Nephron progenitor cell (in vitro differentiated cells): ENCODE measurements around the gene TBC1D16.

Experiments used
- DNase-seq: peaks from one replicate; pipeline ENCODE4 v3.0.0; 2021
- H3K27ac Mint-ChIP-seq: 2 replicates; pipeline ENCODE4 v1.8.0; 2021; ENCODE audit warnings: mild to moderate bottlenecking, moderate library complexity, mixed read lengths
- H3K27me3 Mint-ChIP-seq: 2 replicates; pipeline ENCODE4 v1.8.0; 2021; ENCODE audit warnings: mild to moderate bottlenecking, low read depth, mixed read lengths; ENCODE audit not compliant: poor library complexity
- H3K36me3 Mint-ChIP-seq: 2 replicates; pipeline ENCODE4 v1.8.0; 2021; ENCODE audit warnings: low read depth, mixed read lengths
- H3K4me1 Mint-ChIP-seq: 2 replicates; pipeline ENCODE4 v1.8.0; 2021; ENCODE audit warnings: mixed read lengths
- H3K4me3 Mint-ChIP-seq: 2 replicates; pipeline ENCODE4 v1.8.0; 2021; ENCODE audit warnings: mild to moderate bottlenecking, moderate library complexity, mixed read lengths
- H3K9me3 Mint-ChIP-seq: 2 replicates; pipeline ENCODE4 v1.8.0; 2021; ENCODE audit warnings: mild to moderate bottlenecking, moderate library complexity, mixed read lengths
- CTCF ChIP-seq: fragments of 200-600 bp; sonication (generic); IDR thresholded peaks from 2 replicates; pipeline ENCODE4 v1.5.0; 2021; ENCODE audit warnings: antibody characterized with exemption

The TBC1D16 gene

DNA sequence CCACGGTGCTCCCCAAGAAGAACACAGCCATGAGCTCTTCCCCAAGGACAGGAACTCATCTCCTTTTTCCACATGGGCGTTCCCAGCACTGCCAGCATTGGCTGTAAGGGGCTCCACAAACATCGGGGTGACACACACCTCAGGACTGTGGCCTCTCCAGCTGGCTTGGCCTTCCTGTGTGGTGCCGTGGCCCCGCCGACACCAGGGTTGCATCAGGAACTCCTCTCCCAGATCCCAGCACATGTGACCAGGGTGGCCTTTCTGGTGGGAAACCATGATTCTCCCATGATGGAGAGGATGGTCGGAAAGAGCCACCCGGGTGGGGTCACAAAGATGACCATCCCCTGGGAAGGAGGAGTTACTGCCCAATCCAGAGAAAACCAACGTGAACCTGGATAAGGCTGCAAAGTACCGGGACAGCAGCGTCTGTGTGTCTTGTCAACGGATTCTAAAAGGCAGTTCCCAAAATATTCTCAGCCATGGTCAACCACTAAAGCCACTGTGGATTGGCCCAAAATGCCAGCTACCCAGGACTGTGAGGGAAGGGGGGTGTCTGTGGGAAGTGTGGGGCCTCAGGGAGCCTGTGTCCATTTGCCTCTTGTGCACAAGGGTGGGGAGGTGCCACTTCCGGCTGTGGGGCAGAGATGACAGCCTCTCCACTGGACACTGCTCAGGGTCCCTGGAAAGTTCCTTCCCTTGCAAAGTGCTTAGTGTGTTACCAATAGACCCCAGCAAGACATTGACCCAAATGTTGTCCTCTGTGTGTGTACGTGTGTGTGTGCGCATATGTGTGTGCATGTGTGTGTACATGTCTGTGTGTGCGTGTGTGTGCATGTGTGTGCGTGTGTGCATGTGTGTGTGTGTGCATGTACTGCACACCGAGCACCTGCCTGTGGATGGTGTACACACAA lies 118.4 kb downstream of the TBC1D16 start:
- H3K4me3 Mint-ChIP-seq, result no peak overlapping the region
- H3K27ac Mint-ChIP-seq, result no peak overlapping the region
- no peak for DNase-seq
- no peaks in the 10 kb centered on the region for H3K9me3 Mint-ChIP-seq
- H3K27me3 Mint-ChIP-seq, result peaks cover 32% of the 10 kb centered on the region
- no peak for TF ChIP-seq CTCF
- no peaks in the 10 kb centered on the region for H3K36me3 Mint-ChIP-seq
- peaks cover 21% of the 10 kb centered on the region for H3K4me1 Mint-ChIP-seq

- H3K27me3 Mint-ChIP-seq, result peaks cover 30% of the 10 kb centered on the region
- DNase-seq, result no peak
- no peak for TF ChIP-seq CTCF
- no peaks in the 10 kb centered on the region for H3K36me3 Mint-ChIP-seq
- no peak overlapping the region for H3K27ac Mint-ChIP-seq
- peaks cover 19% of the 10 kb centered on the region for H3K4me1 Mint-ChIP-seq
- H3K4me3 Mint-ChIP-seq, result no peak overlapping the region
- no peaks in the 10 kb centered on the region for H3K9me3 Mint-ChIP-seq
These were observed 119.2 kb downstream of the TBC1D16 start for GRCh38 chr17:79916506-79916905.

DNA sequence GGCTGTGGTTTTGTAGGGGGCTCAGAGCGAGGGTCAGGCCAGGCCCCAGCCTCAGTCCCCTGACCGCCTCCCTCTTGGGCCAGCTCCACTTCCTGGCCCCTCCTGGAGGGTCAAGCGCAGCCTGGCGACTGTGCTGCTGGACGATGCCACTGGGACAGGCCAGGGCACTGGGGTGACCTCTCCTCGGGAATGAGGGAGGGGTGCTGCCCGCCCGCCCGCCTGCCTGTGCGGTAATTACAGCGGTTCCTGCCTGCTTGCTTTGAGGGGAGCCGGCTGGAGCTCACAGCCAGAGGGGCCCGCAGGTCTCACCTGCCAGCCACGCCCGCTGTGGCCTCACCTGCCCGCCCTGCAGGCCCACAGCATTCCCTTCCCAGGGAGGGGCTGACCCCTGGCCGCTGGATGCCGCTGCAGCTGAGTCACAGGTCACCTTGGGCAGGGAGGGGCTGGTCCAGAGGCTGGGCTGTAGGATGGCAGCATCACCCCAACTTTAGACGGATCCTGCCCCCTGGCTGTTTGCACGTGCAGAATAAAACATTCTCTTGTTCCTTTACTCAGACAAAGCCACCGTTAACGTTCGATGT lies 119.7 kb downstream of the TBC1D16 start:
- no peak overlapping the region for H3K27ac Mint-ChIP-seq
- no peaks in the 10 kb centered on the region for H3K36me3 Mint-ChIP-seq
- TF ChIP-seq CTCF, result no peak
- H3K27me3 Mint-ChIP-seq, result peaks cover 27% of the 10 kb centered on the region
- peaks cover 20% of the 10 kb centered on the region for H3K4me1 Mint-ChIP-seq
- no peaks in the 10 kb centered on the region for H3K9me3 Mint-ChIP-seq
- H3K4me3 Mint-ChIP-seq, result no peak overlapping the region
- no peak for DNase-seq

DNA sequence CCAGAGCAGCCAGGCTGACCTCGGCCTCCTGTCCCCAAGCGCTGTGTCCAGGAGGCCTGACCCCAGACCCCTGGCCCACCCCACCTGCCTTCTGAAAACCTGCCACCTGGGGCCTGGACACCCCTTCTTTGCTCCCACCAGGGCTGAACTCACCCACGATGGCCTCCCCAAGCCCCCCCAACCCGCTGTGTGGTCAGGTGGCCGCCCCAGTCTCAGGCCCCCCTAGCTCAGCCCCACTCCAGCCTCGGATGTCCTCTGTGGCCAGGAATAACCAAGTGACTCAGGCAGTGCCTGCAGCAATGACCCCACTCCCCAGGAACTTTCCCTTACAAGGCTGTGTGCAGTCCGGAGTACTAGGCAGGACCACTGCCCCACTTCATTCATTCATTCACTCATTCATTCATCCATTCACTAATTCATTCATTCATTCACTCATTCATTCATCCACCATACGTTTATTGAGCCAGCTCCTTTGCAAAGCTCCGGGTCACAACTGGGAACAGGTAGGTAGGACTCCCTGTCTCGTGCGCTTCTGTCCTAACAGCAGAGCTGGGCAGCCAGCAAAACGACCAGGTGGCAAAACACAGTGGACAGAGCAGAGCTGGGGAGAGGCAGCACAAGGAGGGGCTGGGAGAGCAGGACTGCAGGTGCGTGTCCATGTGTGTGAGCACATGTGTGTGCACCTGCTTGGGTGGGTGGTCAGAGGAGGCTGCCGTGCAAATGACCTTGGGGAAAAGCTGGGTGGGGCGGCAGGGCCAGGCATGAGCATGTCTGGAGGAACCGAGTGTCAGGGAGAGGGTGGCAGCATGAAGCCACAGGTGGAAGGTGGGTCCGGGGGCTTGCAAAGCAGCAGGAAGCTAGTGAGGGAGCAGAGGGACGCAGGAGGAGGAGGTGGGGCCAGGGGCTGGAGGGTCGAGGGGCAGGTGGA lies 120.6 kb downstream of the TBC1D16 start:
- H3K4me3 Mint-ChIP-seq, result no peak overlapping the region
- H3K36me3 Mint-ChIP-seq, result no peaks in the 10 kb centered on the region
- no peaks in the 10 kb centered on the region for H3K9me3 Mint-ChIP-seq
- TF ChIP-seq CTCF, result no peak
- DNase-seq, result no peak
- H3K27ac Mint-ChIP-seq, result peak overlapping the region; percentile 46
- peaks cover 20% of the 10 kb centered on the region for H3K4me1 Mint-ChIP-seq
- peaks cover 34% of the 10 kb centered on the region for H3K27me3 Mint-ChIP-seq

- Mint-ChIP-seq H3K4me1 (peaks cover 17% of the 10 kb centered on the region), H3K27ac (no peak overlapping the region), H3K4me3 (no peak overlapping the region), H3K9me3 (no peaks in the 10 kb centered on the region), H3K36me3 (no peaks in the 10 kb centered on the region), H3K27me3 (peaks cover 35% of the 10 kb centered on the region)
- no peak for DNase-seq
- no peak for TF ChIP-seq CTCF
These were observed 121.5 kb downstream of the TBC1D16 start for GRCh38 chr17:79913896-79914812.
